ENCODE results near the gene IL27RA.

IL27RA gene

GRCh38 chr19:14056069-14056666 is 24.6 kb downstream of the IL27RA start:
- DNase-seq (ENCODE audit: low read depth) = no peak
- H3K4me3 ChIP-seq (ENCODE audit: low read depth, low read length) = no peak overlapping the region
- no peak for TF ChIP-seq CTCF (IDR thresholded peaks at IDR 0.05; ENCODE audit: low read depth, low read length, missing control alignments)

GRCh38 chr19:14056741-14057356 is 25.3 kb downstream of the IL27RA start:
- no peak for DNase-seq (ENCODE audit: low read depth)
- TF ChIP-seq CTCF (IDR thresholded peaks at IDR 0.05; ENCODE audit: low read depth, low read length, missing control alignments) = no peak
- H3K4me3 ChIP-seq (ENCODE audit: low read depth, low read length) = no peak overlapping the region

GRCh38 chr19:14058182-14059092 is 26.9 kb downstream of the IL27RA start:
- TF ChIP-seq CTCF (IDR thresholded peaks at IDR 0.05; ENCODE audit: low read depth, low read length, missing control alignments) = no peak
- no peak for DNase-seq (ENCODE audit: low read depth)
- H3K4me3 ChIP-seq (ENCODE audit: low read depth, low read length) = no peak overlapping the region

GRCh38 chr19:14059093-14059480 is 27.5 kb downstream of the IL27RA start:
- TF ChIP-seq CTCF (IDR thresholded peaks at IDR 0.05; ENCODE audit: low read depth, low read length, missing control alignments) = peak; percentile 88
- DNase-seq (ENCODE audit: low read depth) = no peak
- no peak overlapping the region for H3K4me3 ChIP-seq (ENCODE audit: low read depth, low read length)

GRCh38 chr19:14059652-14060155 is 28.1 kb downstream of the IL27RA start:
- no peak for TF ChIP-seq CTCF (IDR thresholded peaks at IDR 0.05; ENCODE audit: low read depth, low read length, missing control alignments)
- no peak overlapping the region for H3K4me3 ChIP-seq (ENCODE audit: low read depth, low read length)
- DNase-seq (ENCODE audit: low read depth) = no peak

GRCh38 chr19:14061081-14061749 is 29.7 kb downstream of the IL27RA start:
- no peak overlapping the region for H3K4me3 ChIP-seq (ENCODE audit: low read depth, low read length)
- TF ChIP-seq CTCF (IDR thresholded peaks at IDR 0.05; ENCODE audit: low read depth, low read length, missing control alignments) = no peak
- DNase-seq (ENCODE audit: low read depth) = no peak
